ENCODE measurements around the gene SGK2. TPM values are rescaled to one million over a fixed set of nuclear protein-coding genes. Genes with fewer than 3 reads are reported as not detected.

Gene SGK2
- total and polyA plus RNA-seq, 2 of the 13 experiments (the other 11 are each of a cell fraction or from before 2014, with no cell fraction given), result 6.2 to 29.4 TPM

- Histone ChIP-seq H3K27ac (ENCODE audit: extremely low read length, insufficient read depth, low read length) (peak overlapping the region; percentile 4), H3K36me3 (replicated peaks in 1 of 2; ENCODE audit: control insufficient read depth in 1 of 2, insufficient read depth in 2 of 2, low read length in 2 of 2) (no peaks in the 10 kb centered on the region; a peak in 1 of 5 replicates), H2AFZ (ENCODE audit: low read length) (no peak overlapping the region), H3K4me2 (ENCODE audit: low read depth, low read length) (peak overlapping the region; percentile 42), H3K79me2 (ENCODE audit: insufficient read depth, low read length) (no peaks in the 10 kb centered on the region), H3K9ac (ENCODE audit: insufficient read depth, low read depth, low read length) (no peak overlapping the region), H3K4me3 (replicated peaks in 1 of 3; ENCODE audit: insufficient read depth in 1 of 3, low read depth in 2 of 3, low read length in 3 of 3) (no peak overlapping the region), H3K9me3 (ENCODE audit: low read length) (no peaks in the 10 kb centered on the region), H4K20me1 (ENCODE audit: insufficient read depth, low read length) (no peaks in the 10 kb centered on the region), H3K4me1 (ENCODE audit: insufficient read depth, low read length) (peaks cover 43% of the 10 kb centered on the region), H3K27me3 (ENCODE audit: control insufficient read depth in 1 of 2, insufficient read depth in 2 of 2, low read length in 2 of 2) (no peaks in the 10 kb centered on the region)
- FAIRE-seq (no peak), ATAC-seq (no peak), DNase-seq (ENCODE audit: low spot score) (no peak)
- POLR2A ChIA-PET, result interaction anchor here (0.6 to 5.1 kb wide), 12 partner anchors 8 to 1119 kb away, joined by 3 to 40 read pairs (median 5); partner anchors contain the start of genes IFT52, L3MBTL1, SGK2 and SRSF6
- BruUV-seq (replicated peaks), result no TSS peak
- in situ Hi-C loops (cut with HindIII; ENCODE audit: extremely low pct_ligation_motif_present, low pct_unique_long_range_greater_than_20kb), result no loop called here
- CTCF ChIA-PET (ENCODE audit: low intra/inter-chr PET ratio, low total read pairs), result no interaction called here
- intact Hi-C loops (cut with micrococcal nuclease; ENCODE audit: unreplicated experiment), result loop anchor here (1.0 kb wide), 1 partner anchor 52 kb away; no protein-coding TSS in a partner anchor
- TF ChIP-seq KMT2B (CRISPR knock-in tag; IDR thresholded peaks at IDR 0.05) (no peak), ZNF263 (CRISPR knock-in tag; IDR thresholded peaks at IDR 0.05) (no peak; the same call in 1 of the 2 replicates), BHLHE40 (IDR thresholded peaks at IDR 0.05; ENCODE audit: low read length) (no peak), CBX5 (CRISPR knock-in tag; IDR thresholded peaks at IDR 0.05; ENCODE audit: borderline replicate concordance) (no peak), ZNF790 (CRISPR knock-in tag; IDR thresholded peaks at IDR 0.05; ENCODE audit: borderline replicate concordance) (0 out of 2 replicates have a peak, but pooled peaks have one; percentile 20), ZSCAN31 (CRISPR knock-in tag; IDR thresholded peaks at IDR 0.05; ENCODE audit: low read depth) (no peak), PATZ1 (CRISPR knock-in tag; IDR thresholded peaks at IDR 0.05) (no peak), ZNF879 (CRISPR knock-in tag; IDR thresholded peaks at IDR 0.05) (peak; percentile 5; the same call in 1 of the 2 replicates), GFI1 (CRISPR knock-in tag; IDR thresholded peaks at IDR 0.05; ENCODE audit: borderline replicate concordance) (peak; percentile 17; the same call in 1 of the 2 replicates), ZNF709 (CRISPR knock-in tag; IDR thresholded peaks at IDR 0.05) (0 out of 2 replicates have a peak, but pooled peaks have one; percentile 1), ZNF761 (CRISPR knock-in tag; conservative IDR thresholded peaks at IDR 0.05) (no peak), SP4 (CRISPR knock-in tag; IDR thresholded peaks at IDR 0.05) (0 out of 2 replicates have a peak, but pooled peaks have one; percentile 3), RNF2 (conservative IDR thresholded peaks at IDR 0.05; ENCODE audit: low read depth) (no peak), SP2 (CRISPR knock-in tag; IDR thresholded peaks at IDR 0.05) (no peak), ZSCAN9 (CRISPR knock-in tag; IDR thresholded peaks at IDR 0.05; ENCODE audit: borderline replicate concordance) (no peak), ZNF121 (CRISPR knock-in tag; IDR thresholded peaks at IDR 0.05) (no peak), MTA3 (CRISPR knock-in tag; IDR thresholded peaks at IDR 0.05) (no peak), TEF (CRISPR knock-in tag; IDR thresholded peaks at IDR 0.05) (no peak), ZNF563 (CRISPR knock-in tag; IDR thresholded peaks at IDR 0.05) (no peak), TOE1 (CRISPR knock-in tag; IDR thresholded peaks at IDR 0.05) (no peak), ZNF782 (CRISPR knock-in tag; IDR thresholded peaks at IDR 0.05; ENCODE audit: borderline replicate concordance) (no peak), HOXA7 (CRISPR knock-in tag; IDR thresholded peaks at IDR 0.05) (no peak), BRD4 (CRISPR knock-in tag; IDR thresholded peaks at IDR 0.05) (no peak), IKZF4 (CRISPR knock-in tag; IDR thresholded peaks at IDR 0.05; ENCODE audit: borderline replicate concordance, low read depth, not compliant biosample characterization) (no peak), ATF1 (CRISPR knock-in tag; IDR thresholded peaks at IDR 0.05) (no peak)
These were observed 27.8 kb upstream of the SGK2 start for GRCh38 chr20:43531091-43531443.

All from HepG2 (cell line).